Suprapubic skin (tissue), 3 donors: ENCODE results near the gene TRAPPC1.
A peak's percentile ranks its signal among the peaks of the same experiment; 100 is the strongest.

Source experiments
- CTCF ChIP-seq, 2 donors: fragments of 200-600 bp in 1 of 2; fragments of 450-650 bp in 1 of 2; sonication (generic) in 1 of 2; IDR thresholded peaks; one replicate each; pipeline ENCODE4 v1.5.1; 2016 to 2019; ENCODE audit warnings: antibody characterized with exemption in 2 of 2, mild to moderate bottlenecking in 1 of 2, moderate library complexity in 1 of 2
- POLR2A ChIP-seq, 2 donors: fragments of 450-650 bp; IDR thresholded peaks; one replicate each; pipeline ENCODE4 v1.6.1; 2017; ENCODE audit warnings: antibody characterized with exemption in 2 of 2, mild to moderate bottlenecking in 2 of 2, moderate library complexity in 2 of 2

GRCh38 chr17:7885367-7886226, 46.1 kb downstream of the TRAPPC1 start:
- TF ChIP-seq CTCF (IDR thresholded peaks at IDR 0.05) (no peak), POLR2A (IDR thresholded peaks at IDR 0.05) (peak in 1 of 2 donors; percentile 15)
